Upper lobe of left lung (tissue), 4 donors: ENCODE measurements around the gene NR3C1.

Source experiments
- EP300 ChIP-seq, 4 donors: sonication (generic); formaldehyde crosslinking; IDR thresholded peaks; one replicate each; pipeline ENCODE4 v1.5.1; 2017; ENCODE audit warnings: antibody characterized with exemption in 4 of 4, control low read depth in 2 of 4
- POLR2A ChIP-seq, 4 donors: fragments of 450-650 bp; IDR thresholded peaks; one replicate each; pipeline ENCODE4 v1.5.1; 2016 to 2017; ENCODE audit warnings: antibody characterized with exemption in 4 of 4, mild to moderate bottlenecking in 2 of 4
- POLR2AphosphoS5 ChIP-seq, 2 donors: sonication (generic); formaldehyde crosslinking; IDR thresholded peaks; one replicate each; pipeline ENCODE4 v1.5.1; 2017; ENCODE audit warnings: antibody characterized with exemption in 2 of 2
- TF ChIP-seq, protein P1 (sequence below), 6 experiments: fragments of 450-650 bp in 4 of 6; fragments of 200-600 bp in 2 of 6; sonication (generic) in 2 of 6; IDR thresholded peaks; one replicate each; pipeline ENCODE4 v1.5.1; 2016 to 2019; ENCODE audit warnings: antibody characterized with exemption in 6 of 6

- TF ChIP-seq, protein P1, sequence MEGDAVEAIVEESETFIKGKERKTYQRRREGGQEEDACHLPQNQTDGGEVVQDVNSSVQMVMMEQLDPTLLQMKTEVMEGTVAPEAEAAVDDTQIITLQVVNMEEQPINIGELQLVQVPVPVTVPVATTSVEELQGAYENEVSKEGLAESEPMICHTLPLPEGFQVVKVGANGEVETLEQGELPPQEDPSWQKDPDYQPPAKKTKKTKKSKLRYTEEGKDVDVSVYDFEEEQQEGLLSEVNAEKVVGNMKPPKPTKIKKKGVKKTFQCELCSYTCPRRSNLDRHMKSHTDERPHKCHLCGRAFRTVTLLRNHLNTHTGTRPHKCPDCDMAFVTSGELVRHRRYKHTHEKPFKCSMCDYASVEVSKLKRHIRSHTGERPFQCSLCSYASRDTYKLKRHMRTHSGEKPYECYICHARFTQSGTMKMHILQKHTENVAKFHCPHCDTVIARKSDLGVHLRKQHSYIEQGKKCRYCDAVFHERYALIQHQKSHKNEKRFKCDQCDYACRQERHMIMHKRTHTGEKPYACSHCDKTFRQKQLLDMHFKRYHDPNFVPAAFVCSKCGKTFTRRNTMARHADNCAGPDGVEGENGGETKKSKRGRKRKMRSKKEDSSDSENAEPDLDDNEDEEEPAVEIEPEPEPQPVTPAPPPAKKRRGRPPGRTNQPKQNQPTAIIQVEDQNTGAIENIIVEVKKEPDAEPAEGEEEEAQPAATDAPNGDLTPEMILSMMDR (IDR thresholded peaks at IDR 0.05) = no peak
- TF ChIP-seq POLR2AphosphoS5 (IDR thresholded peaks at IDR 0.05) (no peak), POLR2A (IDR thresholded peaks at IDR 0.05) (no peak), EP300 (IDR thresholded peaks at IDR 0.05) (no peak)
These were observed 22.3 kb upstream of the NR3C1 start for GRCh38 chr5:143425835-143426234.
